Esophagus (tissue), 2 donors: ENCODE results near the gene TSPAN9. TPM values are rescaled to one million over a fixed set of nuclear protein-coding genes. Genes with fewer than 3 reads are reported as not detected.

Source experiments
- H3K27ac ChIP-seq, 2 donors: one replicate each; pipeline ENCODE4 v1.5.1; 2013; ENCODE audit warnings: low read depth in 2 of 2, mild to moderate bottlenecking in 2 of 2, inconsistent platforms in 1 of 2, low read length in 1 of 2, moderate library complexity in 1 of 2
- H3K27me3 ChIP-seq, 2 donors: one replicate each; pipeline ENCODE4 v1.6.1; 2013; ENCODE audit warnings: low read length in 2 of 2, control low read depth in 1 of 2, mild to moderate bottlenecking in 1 of 2; ENCODE audit not compliant: insufficient read depth in 2 of 2, control insufficient read depth in 1 of 2
- H3K36me3 ChIP-seq, 2 donors: one replicate each; pipeline ENCODE4 v1.6.1; 2013; ENCODE audit warnings: low read length in 1 of 2; ENCODE audit not compliant: control insufficient read depth in 2 of 2, insufficient read depth in 2 of 2
- H3K4me1 ChIP-seq, 2 donors: one replicate each; pipeline ENCODE4 v1.6.1; 2013; ENCODE audit warnings: low read length in 1 of 2; ENCODE audit not compliant: control insufficient read depth in 2 of 2, insufficient read depth in 2 of 2
- H3K4me3 ChIP-seq, 2 donors: one replicate each; pipeline ENCODE4 v1.5.1; 2013; ENCODE audit warnings: low read length in 2 of 2, mild to moderate bottlenecking in 2 of 2, low read depth in 1 of 2, moderate library complexity in 1 of 2
- H3K9me3 ChIP-seq, 2 donors: one replicate each; pipeline ENCODE4 v1.6.1; 2013; ENCODE audit warnings: mild to moderate bottlenecking in 2 of 2, low read depth in 1 of 2, low read length in 1 of 2, moderate library complexity in 1 of 2; ENCODE audit not compliant: control insufficient read depth in 2 of 2, insufficient read depth in 1 of 2
- WGBS, 2 donors: extraction: QIAGEN DNeasy Blood & Tissue Kit; methylation state at CpG; one replicate each; pipeline ENCODE4 v1.1.7; 2013; 5-methylcytosine and 5-hydroxymethylcytosine counted together
- polyA plus RNA-seq, 2 donors: library from polyadenylated mRNA; stranded (reverse); fragments of 200-250 nt; gene quantifications; one replicate each; pipeline ENCODE4 v1.2.3, GENCODE V29; 2013
- donor health status: healthy with polysubstance abuse.
- donor health status: Bipolar disorder and iron deficiency.

The TSPAN9 gene
- polyA plus RNA-seq, 2 donors = 8.2 to 9.2 TPM

DNA sequence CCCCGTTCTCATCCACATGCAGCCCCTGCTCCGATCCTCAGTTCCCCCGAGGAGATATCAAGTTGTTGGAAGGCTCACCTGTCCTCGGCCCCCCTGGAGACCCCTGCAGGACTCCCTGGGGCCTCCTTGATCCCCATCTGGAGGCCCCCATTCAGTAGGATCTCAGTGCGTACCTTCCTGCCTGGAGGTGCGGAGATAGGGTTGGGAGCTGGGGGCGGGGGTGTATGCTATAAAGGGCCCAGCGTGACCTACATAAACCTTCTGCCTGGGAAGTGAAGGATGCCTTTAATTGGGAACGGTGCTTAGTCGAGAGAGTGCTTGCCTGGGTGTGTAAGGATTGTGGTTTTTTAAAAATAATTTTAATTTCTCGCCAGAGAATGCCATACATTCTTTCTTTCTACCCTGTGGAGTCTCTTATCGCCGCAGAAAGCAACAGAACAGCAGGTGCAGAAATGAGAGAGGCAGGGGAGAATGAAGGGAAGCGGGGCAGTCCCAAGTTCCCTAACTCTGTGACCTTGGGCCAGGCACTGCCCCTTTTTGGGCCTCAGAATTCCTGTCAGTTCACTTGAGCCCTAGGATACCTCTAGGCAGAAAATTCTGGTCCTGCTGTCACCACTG, 153.7 kb downstream of the TSPAN9 start:
- Histone ChIP-seq H3K27ac (no peak overlapping the region), H3K4me1 (no peaks in the 10 kb centered on the region), H3K36me3 (peaks cover 0 to 2% of the 10 kb centered on the region in 2 donors), H3K27me3 (no peaks in the 10 kb centered on the region), H3K4me3 (no peak overlapping the region), H3K9me3 (peaks cover 0 to 5% of the 10 kb centered on the region in 2 donors)
- WGBS, 2 donors = 72 to 86% methylated on average over 14 of the region's 14 CpGs

DNA sequence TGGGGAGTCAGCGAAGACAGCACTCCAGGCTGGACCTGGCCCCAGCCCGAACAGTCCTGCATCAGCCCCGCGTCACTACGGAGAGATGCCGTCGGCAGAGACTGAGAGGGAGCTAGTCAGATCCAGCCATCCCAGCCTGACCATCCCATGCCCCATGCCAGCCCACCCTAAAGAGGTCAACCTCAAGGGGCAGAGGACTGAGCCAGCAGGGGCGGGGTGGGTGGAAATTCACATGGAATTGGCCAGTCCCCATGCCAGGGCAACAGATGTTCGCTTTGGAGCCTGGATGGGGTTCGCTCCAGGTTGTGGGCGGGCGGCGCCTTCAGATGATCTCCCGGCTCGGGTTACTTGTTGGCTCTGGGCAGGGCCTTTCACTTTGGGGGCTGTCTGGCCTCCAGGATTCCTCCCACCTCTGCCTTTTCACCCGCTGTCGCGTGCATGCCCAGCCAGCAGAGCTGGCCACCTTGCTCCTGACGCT, 154.3 kb downstream of the TSPAN9 start:
- Histone ChIP-seq H3K4me3 (no peak overlapping the region), H3K4me1 (no peaks in the 10 kb centered on the region), H3K36me3 (peaks cover 0 to 2% of the 10 kb centered on the region in 2 donors), H3K27ac (no peak overlapping the region), H3K9me3 (peaks cover 0 to 5% of the 10 kb centered on the region in 2 donors), H3K27me3 (no peaks in the 10 kb centered on the region)
- 79 to 85% methylated on average over 19 of the region's 19 CpGs for WGBS, 2 donors

DNA sequence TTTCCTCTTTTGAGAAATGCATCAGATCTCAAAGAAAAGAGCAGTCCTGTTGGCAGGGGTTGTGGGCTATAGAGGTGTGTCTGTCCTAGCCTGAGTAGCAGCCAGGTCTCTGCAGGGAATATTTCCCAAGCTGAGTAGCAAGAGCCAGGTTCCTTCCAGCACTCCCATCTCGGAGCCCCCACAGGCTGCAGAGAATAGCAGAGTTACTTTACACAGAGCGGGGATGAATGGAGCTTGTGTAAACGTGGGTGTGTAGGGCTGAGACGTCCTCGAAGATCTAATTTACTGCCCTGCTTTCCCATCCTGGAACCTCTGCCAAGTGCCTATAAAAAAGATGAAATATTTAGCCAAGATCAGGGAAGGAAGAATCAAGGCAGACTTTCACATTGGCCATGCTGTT, 156.6 kb downstream of the TSPAN9 start:
- WGBS, 2 donors = 39 to 51% methylated on average over 5 of the region's 5 CpGs
- no peak overlapping the region for H3K4me3 ChIP-seq
- H3K27ac ChIP-seq = no peak overlapping the region
- H3K27me3 ChIP-seq = no peaks in the 10 kb centered on the region
- peaks cover 0 to 1% of the 10 kb centered on the region in 2 donors for H3K9me3 ChIP-seq
- no peaks in the 10 kb centered on the region for H3K36me3 ChIP-seq
- H3K4me1 ChIP-seq = peaks cover 0 to 3% of the 10 kb centered on the region in 2 donors

DNA sequence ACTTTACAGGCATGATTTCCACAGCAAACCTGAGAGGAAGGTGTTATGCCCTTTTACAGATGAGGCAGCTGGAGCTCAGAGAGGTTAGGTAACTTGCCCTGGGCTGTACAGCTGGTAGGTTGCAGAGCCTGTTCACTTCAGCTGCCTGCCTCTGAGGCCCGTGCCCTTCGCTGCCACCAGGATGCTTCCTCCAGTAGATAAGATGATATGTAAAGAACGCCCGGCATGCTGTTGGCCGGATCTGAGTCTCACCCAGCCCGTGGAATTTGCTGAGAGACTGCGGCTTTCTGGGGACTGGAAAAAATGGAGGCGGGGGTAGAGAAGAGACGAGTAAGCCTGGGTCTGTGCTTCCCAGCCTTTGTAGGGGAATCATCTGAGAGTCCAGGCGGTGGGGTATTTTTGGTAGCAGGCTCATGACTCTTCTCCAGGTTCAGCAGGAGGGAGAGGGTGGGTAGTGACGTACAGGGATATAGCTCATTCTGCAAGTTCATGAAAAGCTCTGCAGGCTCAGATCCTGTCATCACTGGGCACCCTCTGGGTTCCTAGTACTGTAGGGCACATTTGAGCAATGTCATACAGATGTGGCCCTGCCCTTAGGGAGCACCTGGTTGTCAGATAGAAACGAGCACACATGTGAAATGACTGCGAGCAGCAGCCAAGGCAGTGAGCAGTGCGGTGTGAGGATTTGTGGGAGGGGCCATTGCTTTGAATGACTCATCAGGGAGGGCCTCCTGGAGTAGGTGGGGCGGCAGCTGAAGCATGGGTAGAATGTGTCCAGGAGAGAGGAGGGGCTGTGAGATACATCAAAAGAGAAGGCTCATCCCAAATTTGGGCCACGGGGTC, 159.4 kb downstream of the TSPAN9 start:
- Histone ChIP-seq H3K27me3 (no peaks in the 10 kb centered on the region), H3K4me1 (peaks cover under 1 to 3% of the 10 kb centered on the region in 2 donors), H3K27ac (no peak overlapping the region), H3K4me3 (no peak overlapping the region), H3K36me3 (no peaks in the 10 kb centered on the region), H3K9me3 (no peaks in the 10 kb centered on the region)
- 74% methylated on average over 16 of the region's 16 CpGs for WGBS, 2 donors

DNA sequence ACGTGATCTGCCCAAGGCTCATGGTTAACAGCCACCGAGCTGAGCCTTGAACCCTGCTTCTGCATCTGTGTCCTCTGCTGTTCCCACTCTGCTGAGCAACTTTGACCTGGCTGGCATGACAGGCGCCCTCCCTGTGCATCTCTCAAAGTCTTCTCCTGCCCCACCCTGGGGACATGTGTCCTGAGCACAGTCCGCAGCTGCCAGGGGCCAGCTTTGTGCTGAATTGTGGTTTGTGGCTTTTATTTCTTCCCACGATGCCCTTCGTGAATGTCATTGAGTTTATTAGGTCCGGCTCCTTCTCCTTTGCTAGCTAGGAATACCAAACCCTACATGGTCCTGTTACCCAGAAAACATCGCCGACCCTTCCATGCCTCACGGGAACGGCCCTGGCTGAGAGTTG, 161.0 kb downstream of the TSPAN9 start:
- Histone ChIP-seq H3K36me3 (no peaks in the 10 kb centered on the region), H3K4me3 (no peak overlapping the region), H3K27me3 (no peaks in the 10 kb centered on the region), H3K27ac (no peak overlapping the region), H3K9me3 (no peaks in the 10 kb centered on the region), H3K4me1 (peaks cover 3% of the 10 kb centered on the region in 2 donors)
- WGBS, 2 donors = 78 to 87% methylated on average over 11 of the region's 11 CpGs

DNA sequence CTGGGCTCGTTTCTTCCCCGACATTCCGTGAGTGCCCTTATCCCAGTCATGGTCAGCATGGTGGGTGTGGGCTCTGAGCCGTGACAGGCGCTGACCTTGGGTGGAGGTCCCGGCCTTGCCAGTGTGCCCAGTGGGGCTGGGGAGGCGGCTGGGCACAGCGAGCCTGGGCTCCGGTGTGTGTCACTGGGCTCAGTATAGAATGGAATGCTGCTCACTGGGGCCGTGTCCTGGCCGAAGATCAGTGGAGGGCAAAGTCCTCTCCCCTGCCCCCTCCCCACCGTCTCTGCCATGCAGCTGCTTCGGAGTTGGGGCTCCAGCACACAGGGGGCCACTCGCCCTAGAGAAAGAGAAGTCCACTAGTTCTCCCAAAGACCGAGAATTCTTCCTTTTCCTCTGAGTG, 164.4 kb downstream of the TSPAN9 start:
- H3K4me1 ChIP-seq = peaks cover 2 to 3% of the 10 kb centered on the region in 2 donors
- H3K4me3 ChIP-seq = no peak overlapping the region
- H3K27me3 ChIP-seq = no peaks in the 10 kb centered on the region
- H3K9me3 ChIP-seq = no peaks in the 10 kb centered on the region
- 74 to 79% methylated on average over 15 of the region's 15 CpGs for WGBS, 2 donors
- H3K27ac ChIP-seq = no peak overlapping the region
- H3K36me3 ChIP-seq = peaks cover 0 to 4% of the 10 kb centered on the region in 2 donors

DNA sequence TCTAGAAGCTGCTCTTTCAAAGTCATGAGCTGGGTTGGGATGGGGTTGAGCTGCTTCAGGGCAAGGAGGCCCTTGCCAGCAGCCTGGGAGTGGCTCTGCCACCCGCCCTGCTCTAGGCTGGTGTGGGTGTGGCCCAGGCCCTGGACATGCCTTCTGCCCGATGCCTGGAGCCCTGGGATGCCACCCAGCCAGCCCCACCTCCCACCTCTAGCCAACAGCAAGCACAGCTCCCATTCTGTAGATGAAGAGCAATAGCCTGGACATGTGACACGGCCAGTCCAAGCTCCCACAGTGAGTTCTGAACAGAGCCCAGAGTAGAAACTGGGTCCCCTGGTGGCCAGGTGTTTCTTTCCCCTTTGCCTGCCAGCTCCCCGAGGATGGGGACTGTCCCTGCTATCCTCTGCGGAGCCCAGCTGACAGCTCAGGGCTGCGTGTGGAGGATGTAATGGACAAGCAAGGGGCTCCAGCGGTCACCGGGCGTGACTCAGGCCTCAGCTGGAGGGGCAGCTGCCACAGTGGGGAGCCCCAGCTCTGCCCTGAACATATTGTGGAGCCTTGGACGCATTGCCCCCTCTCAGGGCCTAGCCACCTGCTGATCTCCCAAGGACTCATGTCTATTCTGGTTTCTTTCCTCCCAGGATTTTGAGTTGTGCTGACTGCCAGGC, 165.2 kb downstream of the TSPAN9 start:
- H3K36me3 ChIP-seq = peaks cover 0 to 4% of the 10 kb centered on the region in 2 donors
- no peak overlapping the region for H3K27ac ChIP-seq
- 73 to 82% methylated on average over 9 to 10 of the region's 10 CpGs for WGBS, 2 donors
- no peaks in the 10 kb centered on the region for H3K9me3 ChIP-seq
- H3K27me3 ChIP-seq = no peaks in the 10 kb centered on the region
- H3K4me3 ChIP-seq = no peak overlapping the region
- H3K4me1 ChIP-seq = peaks cover 0 to 3% of the 10 kb centered on the region in 2 donors

DNA sequence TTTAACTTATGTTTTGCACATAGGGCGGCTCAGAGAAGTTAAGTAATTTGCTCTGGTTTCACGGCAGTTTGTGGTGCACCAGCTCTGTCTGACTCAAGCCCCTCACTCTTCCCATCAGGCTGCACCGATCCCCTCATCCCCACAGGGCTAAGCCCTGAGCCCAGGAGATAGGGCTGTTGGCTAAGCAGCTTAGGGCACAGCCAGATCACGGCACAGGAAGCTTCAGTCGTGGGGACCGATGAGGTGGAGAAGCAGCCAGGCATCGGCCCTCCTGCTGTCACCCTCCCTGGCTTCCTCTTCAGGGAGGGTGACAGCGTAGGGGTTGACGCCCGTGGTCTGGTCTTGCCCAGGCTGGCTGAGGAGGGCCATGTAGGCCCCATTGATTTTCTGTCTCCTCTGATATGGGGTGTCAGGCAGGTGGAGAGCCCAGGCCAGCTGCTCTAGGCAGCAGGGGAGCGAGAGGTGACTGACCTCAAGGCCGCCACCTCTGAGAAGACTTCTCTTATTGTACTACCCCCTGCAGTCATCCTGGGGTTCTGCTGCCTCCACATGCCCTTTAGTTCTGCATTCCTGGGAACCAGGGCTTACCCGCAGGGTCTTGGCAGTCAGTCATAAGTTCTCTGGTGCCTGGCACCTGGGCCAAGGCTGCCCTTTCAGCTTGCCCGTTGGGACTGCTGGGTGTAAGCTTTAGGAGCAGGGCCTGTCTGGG, 166.4 kb downstream of the TSPAN9 start:
- no peak overlapping the region for H3K4me3 ChIP-seq
- no peaks in the 10 kb centered on the region for H3K27me3 ChIP-seq
- H3K9me3 ChIP-seq = no peaks in the 10 kb centered on the region
- no peak overlapping the region for H3K27ac ChIP-seq
- peaks cover 0 to 4% of the 10 kb centered on the region in 2 donors for H3K36me3 ChIP-seq
- 72 to 75% methylated on average over 14 of the region's 14 CpGs for WGBS, 2 donors
- H3K4me1 ChIP-seq = peaks cover 0 to 3% of the 10 kb centered on the region in 2 donors

DNA sequence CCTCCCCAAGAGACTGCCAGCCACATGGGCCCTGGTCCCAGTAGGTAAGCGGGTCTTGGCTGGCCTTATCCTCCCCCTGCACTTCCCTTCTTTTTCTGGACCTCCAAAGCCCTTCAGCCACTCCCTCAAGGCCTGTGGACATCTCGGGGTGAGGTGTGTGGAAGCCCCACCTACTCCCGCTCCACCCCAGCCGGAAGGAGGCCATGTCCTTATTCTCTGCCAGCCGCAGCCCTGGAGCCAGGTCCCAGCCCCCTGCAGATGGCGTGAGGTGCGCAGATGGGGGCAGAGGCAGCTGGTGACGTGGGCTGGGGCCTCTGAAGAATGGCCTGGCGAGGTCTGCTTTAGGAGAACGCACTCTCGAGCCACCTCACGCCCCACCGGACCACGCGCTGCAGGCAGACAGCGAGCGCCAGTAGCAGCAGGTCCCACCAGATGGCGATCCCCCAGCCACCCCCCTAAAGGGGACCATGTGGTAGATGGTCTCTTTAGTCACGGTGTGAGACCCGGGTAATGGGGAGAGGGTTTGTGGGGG, 167.1 kb downstream of the TSPAN9 start:
- no peaks in the 10 kb centered on the region for H3K9me3 ChIP-seq

More for the DNA sequence above, 167.1 kb downstream of the TSPAN9 start:
- no peak overlapping the region for H3K4me3 ChIP-seq
- H3K27ac ChIP-seq = no peak overlapping the region
- H3K36me3 ChIP-seq = peaks cover 0 to 4% of the 10 kb centered on the region in 2 donors
- H3K4me1 ChIP-seq = peaks cover 0 to 3% of the 10 kb centered on the region in 2 donors
- no peaks in the 10 kb centered on the region for H3K27me3 ChIP-seq
- WGBS, 2 donors = 90 to 93% methylated on average over 20 of the region's 20 CpGs
